NB4 (cell line): ENCODE results near the gene ABHD14A.

Experiments
- DNase-seq: peaks from one replicate; pipeline ENCODE4 v3.0.0; 2010; ENCODE audit warnings: low read depth
- H3K4me3 ChIP-seq: one replicate; pipeline ENCODE4 v1.5.1; 2011; ENCODE audit warnings: mild to moderate bottlenecking, low read depth, low read length, moderate library complexity
- MYC ChIP-seq: IDR thresholded peaks from 2 replicates; pipeline ENCODE4 v1.6.1; 2011; ENCODE audit warnings: low read depth, low read length
- POLR2A ChIP-seq: IDR thresholded peaks from 2 replicates; pipeline ENCODE4 v1.6.1; 2011; ENCODE audit warnings: mild to moderate bottlenecking; ENCODE audit not compliant: insufficient read length; ENCODE audit errors: extremely low read depth
- TF ChIP-seq, protein P1 (sequence below): IDR thresholded peaks from one replicate; pipeline ENCODE4 v1.5.1; 2012; ENCODE audit warnings: low read depth, low read length
- TF ChIP-seq, protein P2 (sequence below): IDR thresholded peaks from 2 replicates; pipeline ENCODE4 v1.6.1; 2011; ENCODE audit warnings: low read depth, low read length

Gene ABHD14A

DNA sequence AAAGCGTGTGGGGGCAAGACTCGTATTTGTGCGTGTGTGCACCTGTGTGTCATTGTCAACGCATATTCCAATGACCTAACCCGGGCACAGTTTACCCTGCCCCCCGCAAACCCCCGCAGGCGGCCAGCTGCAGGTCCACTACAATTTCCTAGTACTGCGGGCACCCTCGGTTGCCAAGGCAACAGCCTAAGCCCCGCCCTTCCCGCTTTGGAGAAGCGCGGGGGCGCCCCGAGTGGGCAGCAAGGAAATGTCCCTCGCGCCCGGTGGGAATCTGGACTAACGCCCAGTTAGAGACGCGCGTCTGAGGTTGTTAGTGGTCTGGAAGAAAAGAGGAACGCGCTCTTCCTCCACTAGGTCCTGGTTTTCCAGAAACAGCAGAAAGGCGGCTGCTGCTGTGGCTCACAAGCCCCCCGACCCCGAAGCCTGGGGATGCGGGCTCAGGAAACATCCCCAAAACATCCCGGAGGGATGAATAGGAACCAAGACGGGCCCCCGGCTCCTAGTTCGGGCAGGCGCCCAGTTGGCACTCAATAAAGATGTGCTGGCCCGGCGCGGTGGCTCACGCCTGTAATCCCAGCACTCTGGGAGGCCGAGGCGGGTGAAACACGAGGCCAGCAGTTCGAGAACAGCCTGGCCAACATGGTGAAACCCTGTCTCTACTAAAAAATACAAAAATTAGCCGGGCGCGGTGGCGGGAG is 1.1 kb downstream of the ABHD14A start:
- DNase-seq, result peak; percentile 50
- peak overlapping the region; percentile 84 for H3K4me3 ChIP-seq
- TF ChIP-seq MYC, result no peak
- TF ChIP-seq, protein P1, sequence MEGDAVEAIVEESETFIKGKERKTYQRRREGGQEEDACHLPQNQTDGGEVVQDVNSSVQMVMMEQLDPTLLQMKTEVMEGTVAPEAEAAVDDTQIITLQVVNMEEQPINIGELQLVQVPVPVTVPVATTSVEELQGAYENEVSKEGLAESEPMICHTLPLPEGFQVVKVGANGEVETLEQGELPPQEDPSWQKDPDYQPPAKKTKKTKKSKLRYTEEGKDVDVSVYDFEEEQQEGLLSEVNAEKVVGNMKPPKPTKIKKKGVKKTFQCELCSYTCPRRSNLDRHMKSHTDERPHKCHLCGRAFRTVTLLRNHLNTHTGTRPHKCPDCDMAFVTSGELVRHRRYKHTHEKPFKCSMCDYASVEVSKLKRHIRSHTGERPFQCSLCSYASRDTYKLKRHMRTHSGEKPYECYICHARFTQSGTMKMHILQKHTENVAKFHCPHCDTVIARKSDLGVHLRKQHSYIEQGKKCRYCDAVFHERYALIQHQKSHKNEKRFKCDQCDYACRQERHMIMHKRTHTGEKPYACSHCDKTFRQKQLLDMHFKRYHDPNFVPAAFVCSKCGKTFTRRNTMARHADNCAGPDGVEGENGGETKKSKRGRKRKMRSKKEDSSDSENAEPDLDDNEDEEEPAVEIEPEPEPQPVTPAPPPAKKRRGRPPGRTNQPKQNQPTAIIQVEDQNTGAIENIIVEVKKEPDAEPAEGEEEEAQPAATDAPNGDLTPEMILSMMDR, result peak; percentile 14

DNA sequence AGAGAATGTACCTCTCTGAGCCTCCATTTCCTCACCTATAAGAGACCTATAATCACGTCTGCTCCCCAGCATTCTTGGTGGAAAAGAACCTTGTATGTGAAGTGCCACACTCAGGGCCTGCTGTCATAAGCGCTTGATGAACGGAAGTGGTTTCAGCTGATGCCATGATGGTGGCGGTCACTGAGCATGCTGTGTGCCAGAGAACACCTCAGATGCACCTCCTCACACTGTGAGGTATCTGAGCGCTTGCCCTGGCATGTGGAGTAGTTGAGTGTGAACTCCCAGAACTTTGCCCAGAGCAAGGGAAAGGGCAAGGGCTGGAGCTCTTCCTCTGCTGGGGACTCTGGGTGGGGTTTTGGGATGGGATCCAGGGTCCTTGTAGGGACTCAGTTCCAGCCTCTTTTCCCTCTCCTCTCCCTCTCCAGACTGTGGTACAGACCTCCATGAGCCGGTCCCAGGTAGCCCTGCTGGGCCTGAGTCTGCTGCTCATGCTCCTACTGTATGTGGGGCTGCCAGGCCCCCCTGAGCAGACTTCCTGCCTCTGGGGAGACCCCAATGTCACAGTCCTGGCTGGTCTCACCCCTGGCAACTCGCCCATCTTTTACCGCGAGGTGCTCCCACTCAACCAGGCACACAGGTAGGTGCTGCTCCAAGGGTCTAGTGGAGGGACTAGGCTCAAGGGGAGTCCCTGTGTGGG is 2.7 kb downstream of the ABHD14A start:
- no peak overlapping the region for H3K4me3 ChIP-seq
- no peak for DNase-seq
- TF ChIP-seq POLR2A (no peak), MYC (no peak)
- TF ChIP-seq, protein P1, result no peak
- TF ChIP-seq, protein P2, sequence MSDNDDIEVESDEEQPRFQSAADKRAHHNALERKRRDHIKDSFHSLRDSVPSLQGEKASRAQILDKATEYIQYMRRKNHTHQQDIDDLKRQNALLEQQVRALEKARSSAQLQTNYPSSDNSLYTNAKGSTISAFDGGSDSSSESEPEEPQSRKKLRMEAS, result no peak

DNA sequence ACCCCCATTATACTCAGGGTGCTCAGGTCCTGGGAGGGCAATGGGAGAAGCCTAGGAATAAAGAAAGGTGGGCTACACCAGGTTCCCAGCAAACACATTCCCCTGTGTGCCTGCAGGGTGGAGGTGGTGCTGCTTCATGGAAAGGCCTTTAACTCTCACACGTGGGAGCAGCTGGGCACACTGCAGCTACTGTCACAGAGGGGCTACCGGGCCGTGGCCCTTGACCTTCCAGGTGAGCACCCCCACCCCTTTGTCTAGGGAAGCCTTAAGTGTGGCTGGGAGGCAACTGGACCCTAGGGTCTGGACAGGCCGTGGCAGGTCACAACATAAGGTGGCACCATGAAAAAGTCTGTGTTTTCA is 3.3 kb downstream of the ABHD14A start:
- no peak overlapping the region for H3K4me3 ChIP-seq
- no peak for TF ChIP-seq POLR2A
- no peak for TF ChIP-seq MYC
- TF ChIP-seq, protein P2, result no peak
- TF ChIP-seq, protein P1, result no peak
- no peak for DNase-seq

DNA sequence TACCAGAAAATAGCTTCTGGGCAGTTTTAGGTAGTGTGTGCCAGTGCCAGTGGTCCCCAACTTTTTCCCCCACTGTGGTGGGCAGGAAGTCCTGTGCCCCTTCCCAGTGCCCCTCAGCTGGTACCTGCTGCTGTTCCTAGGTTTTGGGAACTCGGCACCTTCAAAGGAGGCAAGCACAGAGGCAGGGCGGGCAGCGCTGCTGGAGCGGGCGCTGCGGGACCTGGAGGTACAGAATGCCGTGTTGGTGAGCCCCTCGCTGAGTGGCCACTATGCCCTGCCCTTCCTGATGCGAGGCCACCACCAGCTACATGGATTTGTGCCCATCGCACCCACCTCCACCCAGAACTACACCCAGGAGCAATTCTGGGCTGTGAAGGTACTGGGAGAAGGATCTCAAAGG is 5.4 kb downstream of the ABHD14A start:
- TF ChIP-seq, protein P1, result no peak
- TF ChIP-seq, protein P2, result no peak
- TF ChIP-seq MYC (no peak), POLR2A (no peak)
- no peak overlapping the region for H3K4me3 ChIP-seq
- DNase-seq, result no peak

DNA sequence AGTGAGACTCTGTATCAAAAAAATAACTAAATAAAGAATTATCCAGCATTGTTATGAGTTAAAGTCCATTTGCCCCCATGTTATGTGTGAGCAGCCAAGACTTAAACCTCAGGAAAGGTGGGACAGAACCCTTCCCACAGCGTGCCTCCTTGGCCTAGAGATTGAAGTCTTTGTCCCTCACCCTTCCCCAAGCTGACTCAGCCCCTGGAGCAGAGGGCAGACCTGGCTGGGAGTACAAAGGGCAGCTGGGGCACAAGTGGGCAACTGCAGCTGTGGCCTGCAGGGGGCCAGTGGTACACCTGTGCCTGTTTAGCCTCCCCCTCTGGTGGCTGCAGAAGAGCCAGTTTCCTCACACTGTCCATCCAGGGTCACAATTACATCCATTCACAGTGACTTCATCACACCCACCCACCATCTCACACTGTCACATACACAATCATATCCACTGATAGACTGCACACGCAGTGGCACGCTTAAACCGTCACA is 7.5 kb downstream of the ABHD14A start:
- DNase-seq, result peak; percentile 78
- no peak for TF ChIP-seq POLR2A
- TF ChIP-seq, protein P1, result peak; percentile 54
- H3K4me3 ChIP-seq, result peak overlapping the region; percentile 75

DNA sequence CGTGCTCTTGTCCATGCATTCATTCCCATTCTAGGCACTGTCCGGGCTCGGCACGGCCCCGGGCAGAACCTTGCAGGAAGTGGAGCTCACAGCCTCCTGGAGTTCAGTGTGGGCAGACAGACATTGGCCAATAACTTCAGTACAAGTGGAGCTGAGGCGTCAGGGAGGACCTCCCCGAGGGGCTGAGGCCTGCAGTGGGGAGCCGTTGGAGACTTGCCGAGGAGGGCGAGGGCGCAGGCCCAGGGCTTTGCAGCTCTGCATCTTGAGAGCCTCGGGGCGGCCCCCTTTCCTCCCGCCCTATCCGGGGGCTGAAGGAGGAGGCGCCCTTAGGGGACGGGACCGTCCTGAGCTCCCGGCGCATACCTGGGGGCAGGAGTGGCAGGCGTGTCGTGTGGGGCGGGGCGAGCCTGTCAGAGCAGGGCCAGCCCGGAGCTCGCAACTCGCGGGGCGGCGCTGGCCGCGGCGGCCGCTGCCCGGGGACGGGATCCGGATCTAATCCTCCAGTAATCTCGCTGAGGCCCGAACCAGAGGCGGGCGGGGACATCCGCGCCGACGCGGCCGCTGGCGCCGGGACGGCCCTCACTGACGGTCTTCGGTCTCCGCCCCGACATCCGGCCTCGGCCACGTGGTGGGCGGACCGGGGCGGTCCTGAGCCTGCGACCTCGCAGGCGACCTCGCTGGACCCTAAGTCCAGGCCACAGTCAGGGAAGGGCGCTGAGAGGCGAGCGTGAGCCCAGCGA is 8.1 kb downstream of the ABHD14A start, which contains the start of gene ACY1:
ACY1 (plus strand) TSS at position 698 of the 740 bp plus-strand sequence. CDS start 530 bp downstream, outside the sequence.
- DNase-seq, result peak; percentile 95

More for the DNA sequence above, 8.1 kb downstream of the ABHD14A start, which contains the start of gene ACY1:
- TF ChIP-seq, protein P1, result no peak
- TF ChIP-seq, protein P2, result peak; percentile 98
- TF ChIP-seq MYC, result peak; percentile 97
- TF ChIP-seq POLR2A, result peak; percentile 82
- peak within 1 kb of the TSS; percentile 80 for H3K4me3 ChIP-seq
